Omental fat pad (tissue), 4 donors: ENCODE data around the gene BHLHA15. TPM values are rescaled to one million over a fixed set of nuclear protein-coding genes. Genes with fewer than 3 reads are reported as not detected.

Experiments
- ATAC-seq: fragments of 150-250 bp; one replicate; pipeline ENCODE4 v1.9.1; 2016; ENCODE audit warnings: mild to moderate bottlenecking, moderate library complexity; ENCODE audit not compliant: low FRiP score
- DNase-seq: peaks from one replicate; pipeline ENCODE4 v3.0.0-alpha.2; 2019; ENCODE audit warnings: low spot score
- total RNA-seq, 4 donors: library from RNA; depleted of rRNA; stranded (reverse); fragments of >200 nt; gene quantifications; one replicate each; pipeline ENCODE4 v1.1.0, GENCODE V29; 2016
- TF ChIP-seq, protein P1 (sequence below), 3 donors: fragments of 450-650 bp; IDR thresholded peaks; one replicate each; pipeline ENCODE4 v1.5.1; 2016 to 2017; ENCODE audit warnings: antibody characterized with exemption in 3 of 3, mild to moderate bottlenecking in 3 of 3, moderate library complexity in 2 of 3

BHLHA15 gene
- total RNA-seq, 4 donors from 2014 or later: 1.5 to 3.5 TPM; not detected in 2

- TF ChIP-seq, protein P1, sequence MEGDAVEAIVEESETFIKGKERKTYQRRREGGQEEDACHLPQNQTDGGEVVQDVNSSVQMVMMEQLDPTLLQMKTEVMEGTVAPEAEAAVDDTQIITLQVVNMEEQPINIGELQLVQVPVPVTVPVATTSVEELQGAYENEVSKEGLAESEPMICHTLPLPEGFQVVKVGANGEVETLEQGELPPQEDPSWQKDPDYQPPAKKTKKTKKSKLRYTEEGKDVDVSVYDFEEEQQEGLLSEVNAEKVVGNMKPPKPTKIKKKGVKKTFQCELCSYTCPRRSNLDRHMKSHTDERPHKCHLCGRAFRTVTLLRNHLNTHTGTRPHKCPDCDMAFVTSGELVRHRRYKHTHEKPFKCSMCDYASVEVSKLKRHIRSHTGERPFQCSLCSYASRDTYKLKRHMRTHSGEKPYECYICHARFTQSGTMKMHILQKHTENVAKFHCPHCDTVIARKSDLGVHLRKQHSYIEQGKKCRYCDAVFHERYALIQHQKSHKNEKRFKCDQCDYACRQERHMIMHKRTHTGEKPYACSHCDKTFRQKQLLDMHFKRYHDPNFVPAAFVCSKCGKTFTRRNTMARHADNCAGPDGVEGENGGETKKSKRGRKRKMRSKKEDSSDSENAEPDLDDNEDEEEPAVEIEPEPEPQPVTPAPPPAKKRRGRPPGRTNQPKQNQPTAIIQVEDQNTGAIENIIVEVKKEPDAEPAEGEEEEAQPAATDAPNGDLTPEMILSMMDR (IDR thresholded peaks at IDR 0.05): no peak
- no peak for ATAC-seq
- DNase-seq: no peak
These were observed 29.9 kb downstream of the BHLHA15 start for GRCh38 chr7:98240961-98241673.

GRCh38 chr7:98241674-98242241 is 30.5 kb downstream of the BHLHA15 start:
- TF ChIP-seq, protein P1 (IDR thresholded peaks at IDR 0.05): no peak
- ATAC-seq (no peak), DNase-seq (no peak)

DNA sequence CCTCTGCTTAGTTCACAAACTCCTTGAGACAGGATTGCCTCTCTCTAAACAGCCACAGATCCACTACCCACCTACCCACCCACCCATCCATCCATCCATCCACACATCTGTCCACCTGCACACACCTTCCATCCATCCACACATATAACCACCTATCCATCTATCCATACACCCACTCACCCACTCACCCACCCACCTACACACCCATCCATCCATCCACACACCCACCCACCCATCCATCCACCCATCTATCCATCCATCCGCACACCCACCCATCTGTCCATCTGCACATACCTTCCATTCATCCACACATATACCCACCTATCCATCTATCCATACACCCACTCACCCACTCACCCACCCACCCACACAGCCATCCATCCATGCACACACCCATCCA is 31.1 kb downstream of the BHLHA15 start:
- ATAC-seq (no peak), DNase-seq (no peak)
- TF ChIP-seq, protein P1 (IDR thresholded peaks at IDR 0.05): no peak

- ATAC-seq (no peak), DNase-seq (no peak)
- TF ChIP-seq, protein P1 (IDR thresholded peaks at IDR 0.05): no peak
These were observed 31.7 kb downstream of the BHLHA15 start for GRCh38 chr7:98242934-98243333.

DNA sequence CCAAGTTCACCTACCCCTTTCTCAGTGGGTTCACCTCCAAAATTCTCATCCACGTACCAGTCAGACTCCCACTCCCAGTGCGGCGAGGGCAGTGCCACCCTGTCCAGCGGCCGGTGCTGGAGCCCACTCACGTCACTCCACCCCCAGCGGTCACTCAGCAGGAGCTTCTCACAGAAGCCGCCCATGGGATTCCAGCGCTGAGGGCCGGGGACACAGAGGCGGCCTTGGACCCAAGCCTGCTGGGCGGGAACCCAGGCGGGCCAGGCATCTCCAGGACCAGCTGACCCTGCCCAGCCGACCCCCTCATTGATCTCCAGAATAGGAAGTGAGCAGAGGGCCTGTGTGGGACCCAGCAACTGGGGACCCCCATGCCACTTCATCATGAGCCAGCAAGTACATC is 33.6 kb downstream of the BHLHA15 start:
- ATAC-seq (no peak), DNase-seq (no peak)
- TF ChIP-seq, protein P1 (IDR thresholded peaks at IDR 0.05): no peak

- ATAC-seq (no peak), DNase-seq (no peak)
- TF ChIP-seq, protein P1 (IDR thresholded peaks at IDR 0.05): no peak
These were observed 36.9 kb downstream of the BHLHA15 start for GRCh38 chr7:98248156-98248555.

GRCh38 chr7:98249106-98249505 is 37.9 kb downstream of the BHLHA15 start:
- TF ChIP-seq, protein P1 (IDR thresholded peaks at IDR 0.05): no peak
- no peak for DNase-seq
- ATAC-seq: no peak
